ENCODE measurements around the gene TRIP10. TPM values are rescaled to one million over a fixed set of nuclear protein-coding genes. Genes with fewer than 3 reads are reported as not detected.

Gene TRIP10
- total RNA-seq, 1 experiment from 2014 or later: 107 TPM

GRCh38 chr19:6779206-6779605, 39.7 kb downstream of the TRIP10 start:
- H3K36me3 Mint-ChIP-seq (ENCODE audit: insufficient read depth, unreplicated experiment): no peaks in the 10 kb centered on the region
- intact Hi-C loops (cut with micrococcal nuclease; ENCODE audit: unreplicated experiment): no loop called here
- no peak for TF ChIP-seq CTCF (IDR thresholded peaks at IDR 0.05; ENCODE audit: insufficient read depth in 1 of 2, low read depth in 1 of 2, low read length in 1 of 2, severe bottlenecking in 1 of 2, unreplicated experiment in 1 of 2)
- H3K27me3 Mint-ChIP-seq (ENCODE audit: insufficient read depth, unreplicated experiment): no peaks in the 10 kb centered on the region
- Histone ChIP-seq H3K27me3 (replicated peaks; ENCODE audit: control insufficient read depth, insufficient read depth, low read length) (no peaks in the 10 kb centered on the region), H3K36me3 (ENCODE audit: control insufficient read depth, insufficient read depth, low read length) (no peaks in the 10 kb centered on the region), H3K9me3 (no peaks in the 10 kb centered on the region), H3K4me3 (ENCODE audit: low read depth, low read length) (no peak overlapping the region), H3K4me1 (no peaks in the 10 kb centered on the region)
- no TSS peak for BruUV-seq (replicated peaks)
- POLR2A ChIA-PET: no interaction called here
- no peak overlapping the region for H3K4me3 Mint-ChIP-seq (ENCODE audit: unreplicated experiment)
- peaks cover 16% of the 10 kb centered on the region for H3K9me3 Mint-ChIP-seq (ENCODE audit: unreplicated experiment)
- CTCF ChIA-PET: interaction anchor here (0.7 kb wide), 1 partner anchor 117 kb away, joined by 3 read pairs; no protein-coding TSS in a partner anchor
- DNase-seq: no peak
- no peak overlapping the region for H3K27ac Mint-ChIP-seq (ENCODE audit: unreplicated experiment)
- no peaks in the 10 kb centered on the region for H3K4me1 Mint-ChIP-seq (ENCODE audit: low read depth, unreplicated experiment)

DNA sequence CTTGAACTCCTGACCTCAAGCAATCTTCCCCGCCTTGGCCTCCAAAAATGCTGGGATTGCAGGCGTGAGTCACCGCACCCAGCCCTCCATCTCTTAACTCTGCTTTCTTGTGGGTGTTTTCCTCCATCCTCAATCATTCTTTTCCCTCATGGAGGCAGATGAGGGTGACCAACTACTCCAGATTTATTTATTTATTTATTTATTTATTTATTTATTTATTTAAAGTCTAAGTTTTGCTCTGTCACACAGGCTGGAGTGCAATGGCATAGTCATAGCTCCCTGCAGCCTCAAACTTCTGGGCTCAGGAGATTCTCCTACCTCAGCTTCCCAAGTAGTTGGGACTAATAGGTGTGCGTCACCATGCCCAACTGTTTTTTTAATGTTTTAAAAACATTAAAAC, 47.9 kb downstream of the TRIP10 start:
- Histone ChIP-seq H3K36me3 (ENCODE audit: control insufficient read depth, insufficient read depth, low read length) (no peaks in the 10 kb centered on the region), H3K4me1 (no peaks in the 10 kb centered on the region), H3K4me3 (ENCODE audit: low read depth, low read length) (no peak overlapping the region), H3K9me3 (no peaks in the 10 kb centered on the region), H3K27me3 (replicated peaks; ENCODE audit: control insufficient read depth, insufficient read depth, low read length) (no peaks in the 10 kb centered on the region)
- Mint-ChIP-seq H3K27me3 (ENCODE audit: insufficient read depth, unreplicated experiment) (no peaks in the 10 kb centered on the region), H3K36me3 (ENCODE audit: insufficient read depth, unreplicated experiment) (peaks cover 5% of the 10 kb centered on the region), H3K4me1 (ENCODE audit: low read depth, unreplicated experiment) (no peaks in the 10 kb centered on the region), H3K9me3 (ENCODE audit: unreplicated experiment) (peaks cover 10% of the 10 kb centered on the region), H3K27ac (ENCODE audit: unreplicated experiment) (no peak overlapping the region), H3K4me3 (ENCODE audit: unreplicated experiment) (no peak overlapping the region)
- CTCF ChIA-PET: no interaction called here
- intact Hi-C loops (cut with micrococcal nuclease; ENCODE audit: unreplicated experiment): no loop called here
- no TSS peak for BruUV-seq (replicated peaks)
- TF ChIP-seq CTCF (IDR thresholded peaks at IDR 0.05; ENCODE audit: insufficient read depth in 1 of 2, low read depth in 1 of 2, low read length in 1 of 2, severe bottlenecking in 1 of 2, unreplicated experiment in 1 of 2): no peak
- POLR2A ChIA-PET: no interaction called here
- DNase-seq: no peak

DNA sequence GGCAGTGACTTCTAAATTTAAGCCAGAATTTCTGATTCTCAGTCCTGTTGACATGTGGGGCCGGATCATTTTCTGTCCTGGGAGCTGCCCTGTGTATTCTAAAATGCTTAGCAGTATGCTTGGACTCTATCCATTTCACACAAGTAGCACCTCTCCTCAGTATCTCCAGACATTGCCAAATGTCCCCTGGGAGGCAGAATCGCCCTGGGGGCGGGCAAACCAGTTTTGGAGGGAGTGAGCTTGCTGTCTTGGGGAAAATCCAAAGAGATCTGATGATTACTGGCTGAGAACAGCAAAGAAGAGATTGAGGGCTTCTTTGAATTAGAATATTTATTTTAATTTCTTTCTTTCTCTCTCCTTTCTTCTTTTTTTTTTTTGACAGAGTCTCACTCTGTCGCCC, 49.4 kb downstream of the TRIP10 start:
- H3K4me3 Mint-ChIP-seq (ENCODE audit: unreplicated experiment): no peak overlapping the region
- Histone ChIP-seq H3K9me3 (no peaks in the 10 kb centered on the region), H3K36me3 (ENCODE audit: control insufficient read depth, insufficient read depth, low read length) (no peaks in the 10 kb centered on the region), H3K27me3 (replicated peaks; ENCODE audit: control insufficient read depth, insufficient read depth, low read length) (no peaks in the 10 kb centered on the region), H3K4me1 (no peaks in the 10 kb centered on the region), H3K4me3 (ENCODE audit: low read depth, low read length) (no peak overlapping the region)
- H3K27me3 Mint-ChIP-seq (ENCODE audit: insufficient read depth, unreplicated experiment): no peaks in the 10 kb centered on the region
- H3K9me3 Mint-ChIP-seq (ENCODE audit: unreplicated experiment): peaks cover 13% of the 10 kb centered on the region
- CTCF ChIA-PET: no interaction called here
- TF ChIP-seq CTCF (IDR thresholded peaks at IDR 0.05; ENCODE audit: insufficient read depth in 1 of 2, low read depth in 1 of 2, low read length in 1 of 2, severe bottlenecking in 1 of 2, unreplicated experiment in 1 of 2): no peak
- BruUV-seq (replicated peaks): no TSS peak
- H3K36me3 Mint-ChIP-seq (ENCODE audit: insufficient read depth, unreplicated experiment): peaks cover 5% of the 10 kb centered on the region
- DNase-seq: no peak
- H3K4me1 Mint-ChIP-seq (ENCODE audit: low read depth, unreplicated experiment): no peaks in the 10 kb centered on the region
- POLR2A ChIA-PET: interaction anchor here (0.7 kb wide), 1 partner anchor 48 kb away, joined by 4 read pairs; no protein-coding TSS in a partner anchor
- H3K27ac Mint-ChIP-seq (ENCODE audit: unreplicated experiment): no peak overlapping the region
- intact Hi-C loops (cut with micrococcal nuclease; ENCODE audit: unreplicated experiment): no loop called here
